ENCODE measurements around the gene NFYC.

DNA sequence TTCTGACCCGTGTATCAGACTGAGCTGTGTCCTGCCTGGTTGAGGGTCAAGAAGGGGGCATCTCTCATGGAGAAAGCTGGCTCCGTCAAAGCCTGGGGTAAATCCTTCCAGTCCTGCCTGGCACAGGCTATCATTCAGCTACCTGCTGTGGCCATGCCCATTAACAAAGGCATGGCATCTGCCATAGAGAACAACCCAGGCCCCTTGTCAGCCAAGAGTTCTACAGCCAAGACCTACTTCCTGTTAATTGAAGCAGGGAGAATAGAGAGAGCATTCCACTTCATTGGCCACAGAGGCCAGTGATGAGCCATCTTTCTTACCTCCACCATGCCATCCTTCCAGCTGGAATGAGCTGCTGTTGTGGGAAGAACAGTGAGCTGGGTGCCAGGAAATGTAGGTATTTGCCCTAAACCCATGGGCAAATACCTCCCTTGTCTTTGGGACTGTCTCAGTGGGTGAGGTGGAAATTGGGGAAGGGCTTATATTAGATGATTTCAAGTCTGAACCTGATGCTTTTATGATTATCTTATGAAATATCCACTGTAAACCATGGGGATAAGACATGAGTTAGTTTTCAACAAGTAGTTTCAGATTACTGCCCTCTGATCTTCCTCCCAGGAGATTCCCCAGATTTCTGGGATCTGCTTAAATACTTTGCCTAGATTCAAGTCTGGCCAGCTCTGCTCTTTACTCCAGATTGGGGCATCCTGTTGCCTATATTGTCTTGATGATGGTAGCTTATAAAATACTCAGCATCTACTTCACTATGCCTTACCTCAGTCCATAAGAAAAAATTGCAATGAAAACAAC lies 80.8 kb downstream of the NFYC start:
- TF ChIP-seq EP300 (IDR thresholded peaks at IDR 0.05) = no peak
- TF ChIP-seq, protein P1, sequence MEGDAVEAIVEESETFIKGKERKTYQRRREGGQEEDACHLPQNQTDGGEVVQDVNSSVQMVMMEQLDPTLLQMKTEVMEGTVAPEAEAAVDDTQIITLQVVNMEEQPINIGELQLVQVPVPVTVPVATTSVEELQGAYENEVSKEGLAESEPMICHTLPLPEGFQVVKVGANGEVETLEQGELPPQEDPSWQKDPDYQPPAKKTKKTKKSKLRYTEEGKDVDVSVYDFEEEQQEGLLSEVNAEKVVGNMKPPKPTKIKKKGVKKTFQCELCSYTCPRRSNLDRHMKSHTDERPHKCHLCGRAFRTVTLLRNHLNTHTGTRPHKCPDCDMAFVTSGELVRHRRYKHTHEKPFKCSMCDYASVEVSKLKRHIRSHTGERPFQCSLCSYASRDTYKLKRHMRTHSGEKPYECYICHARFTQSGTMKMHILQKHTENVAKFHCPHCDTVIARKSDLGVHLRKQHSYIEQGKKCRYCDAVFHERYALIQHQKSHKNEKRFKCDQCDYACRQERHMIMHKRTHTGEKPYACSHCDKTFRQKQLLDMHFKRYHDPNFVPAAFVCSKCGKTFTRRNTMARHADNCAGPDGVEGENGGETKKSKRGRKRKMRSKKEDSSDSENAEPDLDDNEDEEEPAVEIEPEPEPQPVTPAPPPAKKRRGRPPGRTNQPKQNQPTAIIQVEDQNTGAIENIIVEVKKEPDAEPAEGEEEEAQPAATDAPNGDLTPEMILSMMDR (IDR thresholded peaks at IDR 0.05) = no peak
- TF ChIP-seq POLR2AphosphoS5 (IDR thresholded peaks at IDR 0.05) = no peak
